Caco-2 (cell line): ENCODE results near the gene IPO13. TPM values are rescaled to one million over a fixed set of nuclear protein-coding genes. Genes with fewer than 3 reads are reported as not detected.
A peak's percentile ranks its signal among the peaks of the same experiment; 100 is the strongest.

ENCODE experiments used
- BruUV-seq: library from RNA; stranded (reverse); fragments of 400-500 nt; replicated peaks from 2 replicates; lab custom pipeline; 2021; lab: Mats Ljungman, UMichigan
- CTCF ChIA-PET: fragments of 300-600 bp; sonication (Branson Sonifier 250); formaldehyde crosslinking; loops from one replicate; lab custom pipeline; 2022; ENCODE audit warnings: antibody characterized with exemption; lab: Charles Lee
- POLR2A ChIA-PET: fragments of 300-600 bp; sonication (Branson Sonifier 250); formaldehyde crosslinking; loops from one replicate; lab custom pipeline; 2022; ENCODE audit warnings: antibody characterized with exemption; lab: Charles Lee
- DNase-seq, 2 experiments: peaks; one replicate each; pipeline versions ENCODE4 v3.0.0 to v3.0.0-alpha.2; 2020 to 2022
- H3K27me3 ChIP-seq: replicated peaks from 2 replicates; pipeline ENCODE4 v1.6.0; 2011; ENCODE audit warnings: low read length; ENCODE audit not compliant: control insufficient read depth, insufficient read depth
- H3K36me3 ChIP-seq: 2 replicates; pipeline ENCODE4 v1.5.1; 2011; ENCODE audit warnings: low read length; ENCODE audit not compliant: control insufficient read depth, insufficient read depth
- H3K4me1 ChIP-seq: fragments of 250-450 bp; sonication (Bioruptor Pico); 2 replicates; pipeline ENCODE4 v1.5.1; 2020; ENCODE audit warnings: mild to moderate bottlenecking
- H3K4me3 ChIP-seq: 2 replicates; pipeline ENCODE4 v1.5.1; 2011; ENCODE audit warnings: low read depth, mild to moderate bottlenecking, control low read depth, low read length
- H3K9me3 ChIP-seq: fragments of 250-450 bp; sonication (Bioruptor Pico); 2 replicates; pipeline ENCODE4 v1.5.1; 2020; ENCODE audit warnings: mild to moderate bottlenecking, moderate library complexity
- H3K27ac Mint-ChIP-seq: one replicate; pipeline ENCODE4 v1.8.0; 2022; ENCODE audit warnings: mixed read lengths; ENCODE audit not compliant: unreplicated experiment
- H3K27me3 Mint-ChIP-seq: one replicate; pipeline ENCODE4 v1.8.0; 2022; ENCODE audit warnings: mixed read lengths; ENCODE audit not compliant: insufficient read depth, unreplicated experiment
- H3K36me3 Mint-ChIP-seq: one replicate; pipeline ENCODE4 v1.8.0; 2022; ENCODE audit warnings: mild to moderate bottlenecking, mixed read lengths; ENCODE audit not compliant: insufficient read depth, unreplicated experiment
- H3K4me1 Mint-ChIP-seq: one replicate; pipeline ENCODE4 v1.8.0; 2022; ENCODE audit warnings: low read depth, mixed read lengths; ENCODE audit not compliant: unreplicated experiment
- H3K4me3 Mint-ChIP-seq: one replicate; pipeline ENCODE4 v1.8.0; 2022; ENCODE audit warnings: mild to moderate bottlenecking, moderate library complexity, mixed read lengths; ENCODE audit not compliant: unreplicated experiment
- H3K9me3 Mint-ChIP-seq: one replicate; pipeline ENCODE4 v1.8.0; 2022; ENCODE audit warnings: mixed read lengths; ENCODE audit not compliant: unreplicated experiment
- intact Hi-C: fragments of 100-400 bp; cut with micrococcal nuclease; formaldehyde crosslinking; loops from one replicate; pipeline ENCODE4 v1.10.0; 2022; ENCODE audit not compliant: unreplicated experiment
- total RNA-seq: library from RNA; stranded (reverse); gene quantifications from 2 replicates; pipeline ENCODE4 v1.2.3, GENCODE V29; 2022
- TF ChIP-seq, protein P1 (sequence below), 2 experiments: fragments of 200-600 bp in 1 of 2; IDR thresholded peaks; 1 replicate in 1 of 2; 2 replicates in 1 of 2; pipeline versions ENCODE4 v1.5.1 to v1.8.0; 2011 to 2022; ENCODE audit warnings: antibody characterized with exemption in 1 of 2, control low read depth in 1 of 2, inconsistent platforms in 1 of 2, low read depth in 1 of 2, low read length in 1 of 2, mild to moderate bottlenecking in 1 of 2, moderate library complexity in 1 of 2; ENCODE audit not compliant: insufficient read depth in 1 of 2, severe bottlenecking in 1 of 2, unreplicated experiment in 1 of 2

The IPO13 gene
- total RNA-seq, 1 experiment from 2014 or later, result 14.1 TPM

DNA sequence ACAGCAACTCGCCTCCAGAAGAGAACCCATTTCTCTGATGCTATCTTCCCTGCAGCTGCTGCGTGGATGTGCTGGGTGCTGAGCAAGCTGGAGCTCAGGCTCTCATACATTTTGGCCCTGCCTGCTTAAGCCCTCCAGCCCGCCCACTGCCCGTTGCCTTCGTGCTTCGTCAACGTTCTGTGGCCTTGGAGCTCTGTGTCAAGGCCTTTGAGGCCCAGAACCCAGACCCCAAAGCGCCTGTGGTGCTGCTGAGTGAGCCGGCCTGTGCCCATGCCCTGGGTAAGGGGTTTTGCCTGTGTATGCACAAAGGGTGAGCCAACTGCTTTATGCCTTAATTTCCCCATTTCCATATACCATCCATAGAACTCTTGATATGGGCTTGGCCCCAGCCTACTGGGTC is 24.2 kb downstream of the IPO13 start:
- H3K4me1 ChIP-seq, result peaks cover 4% of the 10 kb centered on the region
- H3K27me3 ChIP-seq, result no peaks in the 10 kb centered on the region
- POLR2A ChIA-PET, result no interaction called here
- BruUV-seq, result no TSS peak
- intact Hi-C loops, result no loop called here
- H3K36me3 ChIP-seq, result peaks cover 1% of the 10 kb centered on the region; the same call in 1 of the 2 replicates
- CTCF ChIA-PET, result interaction anchor here (1.1 to 1.2 kb wide), 2 partner anchors 36 to 77 kb away, joined by 4 to 5 read pairs; no protein-coding TSS in a partner anchor
- Mint-ChIP-seq H3K4me3 (peak overlapping the region; percentile 92), H3K9me3 (no peaks in the 10 kb centered on the region), H3K27me3 (no peaks in the 10 kb centered on the region), H3K36me3 (peaks cover 18% of the 10 kb centered on the region), H3K4me1 (no peaks in the 10 kb centered on the region), H3K27ac (no peak overlapping the region)
- DNase-seq, result no peak
- H3K4me3 ChIP-seq, result peak overlapping the region; percentile 61
- TF ChIP-seq, protein P1, sequence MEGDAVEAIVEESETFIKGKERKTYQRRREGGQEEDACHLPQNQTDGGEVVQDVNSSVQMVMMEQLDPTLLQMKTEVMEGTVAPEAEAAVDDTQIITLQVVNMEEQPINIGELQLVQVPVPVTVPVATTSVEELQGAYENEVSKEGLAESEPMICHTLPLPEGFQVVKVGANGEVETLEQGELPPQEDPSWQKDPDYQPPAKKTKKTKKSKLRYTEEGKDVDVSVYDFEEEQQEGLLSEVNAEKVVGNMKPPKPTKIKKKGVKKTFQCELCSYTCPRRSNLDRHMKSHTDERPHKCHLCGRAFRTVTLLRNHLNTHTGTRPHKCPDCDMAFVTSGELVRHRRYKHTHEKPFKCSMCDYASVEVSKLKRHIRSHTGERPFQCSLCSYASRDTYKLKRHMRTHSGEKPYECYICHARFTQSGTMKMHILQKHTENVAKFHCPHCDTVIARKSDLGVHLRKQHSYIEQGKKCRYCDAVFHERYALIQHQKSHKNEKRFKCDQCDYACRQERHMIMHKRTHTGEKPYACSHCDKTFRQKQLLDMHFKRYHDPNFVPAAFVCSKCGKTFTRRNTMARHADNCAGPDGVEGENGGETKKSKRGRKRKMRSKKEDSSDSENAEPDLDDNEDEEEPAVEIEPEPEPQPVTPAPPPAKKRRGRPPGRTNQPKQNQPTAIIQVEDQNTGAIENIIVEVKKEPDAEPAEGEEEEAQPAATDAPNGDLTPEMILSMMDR (IDR thresholded peaks at IDR 0.05; ENCODE audit: insufficient read depth in 1 of 2, low read depth in 1 of 2, low read length in 1 of 2, severe bottlenecking in 1 of 2, unreplicated experiment in 1 of 2), result no peak
- H3K9me3 ChIP-seq, result no peaks in the 10 kb centered on the region

DNA sequence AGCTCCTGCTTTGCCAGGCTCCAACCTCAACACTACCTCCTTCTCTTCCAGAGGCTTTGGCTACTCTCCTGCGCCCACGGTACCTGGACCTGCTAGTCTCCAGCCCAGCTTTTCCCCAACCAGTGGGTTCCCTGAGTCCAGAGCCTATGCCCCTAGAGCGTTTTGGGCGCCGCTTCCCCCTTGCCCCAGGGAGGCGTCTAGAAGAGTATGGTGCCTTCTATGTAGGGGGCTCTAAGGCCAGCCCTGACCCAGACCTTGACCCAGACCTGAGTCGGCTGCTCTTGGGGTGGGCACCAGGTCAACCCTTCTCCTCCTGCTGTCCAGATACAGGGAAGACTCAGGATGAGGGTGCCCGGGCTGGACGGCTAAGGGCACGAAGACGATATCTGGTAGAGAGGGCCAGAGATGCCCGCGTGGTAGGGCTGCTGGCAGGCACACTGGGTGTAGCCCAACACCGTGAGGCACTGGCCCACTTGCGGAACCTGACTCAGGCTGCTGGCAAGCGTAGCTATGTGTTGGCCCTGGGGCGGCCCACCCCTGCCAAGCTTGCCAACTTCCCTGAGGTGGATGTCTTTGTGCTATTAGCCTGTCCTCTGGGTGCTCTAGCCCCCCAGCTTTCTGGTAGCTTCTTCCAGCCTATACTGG is 24.7 kb downstream of the IPO13 start:
- intact Hi-C loops, result no loop called here
- no peak for DNase-seq
- H3K27me3 ChIP-seq, result no peaks in the 10 kb centered on the region
- Mint-ChIP-seq H3K27ac (no peak overlapping the region), H3K4me3 (peak overlapping the region; percentile 92), H3K9me3 (no peaks in the 10 kb centered on the region), H3K4me1 (peaks cover under 1% of the 10 kb centered on the region), H3K27me3 (no peaks in the 10 kb centered on the region), H3K36me3 (peaks cover 18% of the 10 kb centered on the region)
- no TSS peak for BruUV-seq
- ChIA-PET CTCF (no interaction called here), POLR2A (no interaction called here)
- H3K36me3 ChIP-seq, result peaks cover 1% of the 10 kb centered on the region; the same call in 1 of the 2 replicates
- H3K4me1 ChIP-seq, result peaks cover 5% of the 10 kb centered on the region
- H3K4me3 ChIP-seq, result no peak overlapping the region
- H3K9me3 ChIP-seq, result no peaks in the 10 kb centered on the region
- TF ChIP-seq, protein P1 (IDR thresholded peaks at IDR 0.05; ENCODE audit: insufficient read depth in 1 of 2, low read depth in 1 of 2, low read length in 1 of 2, severe bottlenecking in 1 of 2, unreplicated experiment in 1 of 2), result no peak

DNA sequence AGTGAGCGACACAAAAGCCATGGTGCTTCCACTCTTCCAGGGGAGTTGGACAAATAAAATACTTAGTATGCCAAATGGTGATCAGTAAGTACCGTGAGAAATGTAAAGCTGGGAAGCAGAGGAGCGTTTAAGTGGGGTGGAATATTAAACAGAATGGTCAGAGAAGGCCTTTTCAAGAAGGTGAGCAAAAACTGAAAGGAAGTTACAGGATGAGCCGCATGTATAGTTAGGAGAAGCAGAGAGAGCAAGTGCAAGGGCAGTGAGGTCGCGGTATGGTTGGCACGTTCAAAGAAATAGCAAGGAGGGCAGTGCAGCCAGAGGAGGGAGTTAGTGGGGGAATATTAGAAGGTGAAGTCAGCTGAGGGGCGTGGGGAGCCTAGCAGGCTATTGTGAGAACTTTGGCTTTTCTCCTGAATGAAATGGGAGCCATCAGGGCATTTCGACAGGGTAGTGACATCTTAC is 27.3 kb downstream of the IPO13 start:
- H3K27ac Mint-ChIP-seq, result peak overlapping the region; percentile 88
- H3K4me1 Mint-ChIP-seq, result peaks cover 17% of the 10 kb centered on the region
- BruUV-seq, result no TSS peak
- peaks cover 4% of the 10 kb centered on the region for H3K36me3 ChIP-seq
- H3K4me1 ChIP-seq, result peaks cover 17% of the 10 kb centered on the region
- intact Hi-C loops, result loop anchor here (2.0 kb wide), 1 partner anchor 17 kb away; the partner anchor contains the start of gene CCDC24
- H3K27me3 ChIP-seq, result no peaks in the 10 kb centered on the region
- H3K4me3 Mint-ChIP-seq, result peak overlapping the region; percentile 91
- no peaks in the 10 kb centered on the region for H3K27me3 Mint-ChIP-seq
- peaks cover 40% of the 10 kb centered on the region for H3K36me3 Mint-ChIP-seq
- no peaks in the 10 kb centered on the region for H3K9me3 ChIP-seq
- H3K9me3 Mint-ChIP-seq, result no peaks in the 10 kb centered on the region
- TF ChIP-seq, protein P1 (IDR thresholded peaks at IDR 0.05; ENCODE audit: insufficient read depth in 1 of 2, low read depth in 1 of 2, low read length in 1 of 2, severe bottlenecking in 1 of 2, unreplicated experiment in 1 of 2), result no peak
- POLR2A ChIA-PET, result no interaction called here
- peak overlapping the region; percentile 96 for H3K4me3 ChIP-seq
- DNase-seq, result peak in 1 of 2 experiments; percentile 19
- CTCF ChIA-PET, result no interaction called here
